H9 (cell line): ENCODE data around the gene SMURF1. TPM values are rescaled to one million over a fixed set of nuclear protein-coding genes. Genes with fewer than 3 reads are reported as not detected.

Experiments used
- DNase-seq: peaks from one replicate; pipeline ENCODE4 v3.0.0-alpha.2; 2017
- H2AFZ ChIP-seq: one replicate; pipeline ENCODE4 v1.6.1; 2013; ENCODE audit warnings: mild to moderate bottlenecking, low read length, control low read depth, moderate library complexity
- H2AK5ac ChIP-seq: 2 replicates; pipeline ENCODE4 v1.6.1; 2013; ENCODE audit warnings: low read length, control low read depth, mixed read lengths; ENCODE audit not compliant: insufficient read length
- H2BK120ac ChIP-seq: one replicate; pipeline ENCODE4 v1.6.1; 2013; ENCODE audit warnings: low read depth, mild to moderate bottlenecking, low read length, control low read depth, inconsistent platforms; ENCODE audit not compliant: poor library complexity, severe bottlenecking
- H2BK12ac ChIP-seq: 2 replicates; pipeline ENCODE4 v1.6.1; 2013; ENCODE audit warnings: low read length, control low read depth, mixed read lengths, low read depth; ENCODE audit not compliant: insufficient read length
- H2BK15ac ChIP-seq: 2 replicates; pipeline ENCODE4 v1.6.1; 2013; ENCODE audit warnings: low read depth, low read length, control low read depth
- H2BK20ac ChIP-seq: one replicate; pipeline ENCODE4 v1.6.1; 2013; ENCODE audit warnings: low read depth, mild to moderate bottlenecking, low read length, control low read depth, inconsistent platforms; ENCODE audit not compliant: poor library complexity, severe bottlenecking
- H2BK5ac ChIP-seq: 2 replicates; pipeline ENCODE4 v1.6.1; 2013; ENCODE audit warnings: low read length, control low read depth, mixed read lengths; ENCODE audit not compliant: insufficient read length
- H3K14ac ChIP-seq: 2 replicates; pipeline ENCODE4 v1.6.1; 2013; ENCODE audit warnings: low read length, control low read depth; ENCODE audit not compliant: insufficient read depth
- H3K18ac ChIP-seq: 2 replicates; pipeline ENCODE4 v1.6.1; 2013; ENCODE audit warnings: low read depth, mild to moderate bottlenecking, mixed read lengths, low read length, control low read depth; ENCODE audit not compliant: insufficient read length
- H3K23ac ChIP-seq: 2 replicates; pipeline ENCODE4 v1.6.1; 2013; ENCODE audit warnings: low read length, control low read depth, mixed read lengths, low read depth; ENCODE audit not compliant: insufficient read length
- H3K23me2 ChIP-seq: 2 replicates; pipeline ENCODE4 v1.6.1; 2013; ENCODE audit warnings: low read depth, mild to moderate bottlenecking, mixed read lengths, low read length, control low read depth; ENCODE audit not compliant: insufficient read length, poor library complexity, severe bottlenecking
- H3K27ac ChIP-seq: 2 replicates; pipeline ENCODE4 v1.5.1; 2013; ENCODE audit warnings: low read length, control low read depth, mixed read lengths, low read depth; ENCODE audit not compliant: insufficient read length
- H3K27me3 ChIP-seq: 2 replicates; pipeline ENCODE4 v1.6.1; 2013; ENCODE audit warnings: low read length, control low read depth, inconsistent platforms; ENCODE audit not compliant: insufficient read depth
- H3K4ac ChIP-seq: 2 replicates; pipeline ENCODE4 v1.6.1; 2013; ENCODE audit warnings: low read depth, mild to moderate bottlenecking, control low read depth, inconsistent platforms, low read length, moderate library complexity
- H3K4me1 ChIP-seq: 2 replicates; pipeline ENCODE4 v1.6.1; 2013; ENCODE audit warnings: low read length, control low read depth, inconsistent platforms; ENCODE audit not compliant: insufficient read depth
- H3K4me2 ChIP-seq: 2 replicates; pipeline ENCODE4 v1.6.1; 2013; ENCODE audit warnings: low read length, control low read depth, mixed read lengths; ENCODE audit not compliant: insufficient read length, insufficient read depth
- H3K56ac ChIP-seq: 2 replicates; pipeline ENCODE4 v1.6.1; 2013; ENCODE audit warnings: low read depth, mild to moderate bottlenecking, mixed read lengths, low read length, control low read depth; ENCODE audit not compliant: insufficient read length
- H3K79me1 ChIP-seq: 2 replicates; pipeline ENCODE4 v1.6.1; 2013; ENCODE audit warnings: low read depth, mild to moderate bottlenecking, moderate library complexity, low read length, control low read depth, inconsistent platforms; ENCODE audit not compliant: insufficient read depth, poor library complexity, severe bottlenecking
- H3K79me2 ChIP-seq: 2 replicates; pipeline ENCODE4 v1.6.1; 2013; ENCODE audit warnings: low read length, control low read depth, inconsistent platforms; ENCODE audit not compliant: insufficient read depth
- H3K9ac ChIP-seq: 2 replicates; pipeline ENCODE4 v1.6.1; 2013; ENCODE audit warnings: low read length, control low read depth, mixed read lengths; ENCODE audit not compliant: insufficient read length; ENCODE audit errors: extremely low read depth
- H3K9me3 ChIP-seq: one replicate; pipeline ENCODE4 v1.6.1; 2013; ENCODE audit warnings: low read depth, low read length, inconsistent platforms; ENCODE audit not compliant: control insufficient read depth
- H3T11ph ChIP-seq: one replicate; pipeline ENCODE4 v1.6.1; 2013; ENCODE audit warnings: mild to moderate bottlenecking, low read length, control low read depth, inconsistent platforms
- H4K20me1 ChIP-seq: one replicate; pipeline ENCODE4 v1.6.1; 2013; ENCODE audit not compliant: control insufficient read depth, insufficient read length, insufficient read depth
- H4K5ac ChIP-seq: 2 replicates; pipeline ENCODE4 v1.6.1; 2013; ENCODE audit warnings: low read depth, mild to moderate bottlenecking, mixed read lengths, low read length, control low read depth; ENCODE audit not compliant: insufficient read length
- H4K8ac ChIP-seq: replicated peaks from 2 replicates; pipeline ENCODE4 v1.6.1; 2013; ENCODE audit warnings: low read length, control low read depth, mixed read lengths, low read depth; ENCODE audit not compliant: insufficient read length
- H4K91ac ChIP-seq: 2 replicates; pipeline ENCODE4 v1.6.1; 2013; ENCODE audit warnings: low read depth, mild to moderate bottlenecking, moderate library complexity, mixed read lengths, low read length, control low read depth; ENCODE audit not compliant: insufficient read length
- H3K27ac Mint-ChIP-seq, 3 experiments: 2 replicates in 2 of 3; 3 replicates in 1 of 3; pipeline ENCODE4 v1.8.0; 2020 to 2021; ENCODE audit warnings: mixed read lengths in 3 of 3, mild to moderate bottlenecking in 1 of 3, moderate library complexity in 1 of 3
- H3K27me3 Mint-ChIP-seq: 2 replicates; pipeline ENCODE4 v1.8.0; 2021; ENCODE audit warnings: low read depth, mild to moderate bottlenecking, moderate library complexity, mixed read lengths
- H3K36me3 Mint-ChIP-seq, 3 experiments: 2 replicates in 2 of 3; 3 replicates in 1 of 3; pipeline ENCODE4 v1.8.0; 2020 to 2021; ENCODE audit warnings: low read depth in 3 of 3, mixed read lengths in 3 of 3; ENCODE audit not compliant: insufficient read depth in 1 of 3
- H3K4me1 Mint-ChIP-seq, 2 experiments: 2 replicates each; pipeline ENCODE4 v1.8.0; 2020; ENCODE audit warnings: mixed read lengths in 2 of 2
- H3K4me3 Mint-ChIP-seq, 2 experiments: 2 replicates in 1 of 2; 3 replicates in 1 of 2; pipeline ENCODE4 v1.8.0; 2020 to 2021; ENCODE audit warnings: mild to moderate bottlenecking in 2 of 2, mixed read lengths in 2 of 2, moderate library complexity in 1 of 2
- H3K9me3 Mint-ChIP-seq, 2 experiments: 2 replicates in 1 of 2; 3 replicates in 1 of 2; pipeline ENCODE4 v1.8.0; 2020; ENCODE audit warnings: mild to moderate bottlenecking in 2 of 2, mixed read lengths in 2 of 2, moderate library complexity in 1 of 2
- CTCF ChIP-seq: fragments of 200-600 bp; sonication (generic); conservative IDR thresholded peaks from 3 replicates; pipeline ENCODE4 v1.8.0; 2021; ENCODE audit warnings: antibody characterized with exemption, mild to moderate bottlenecking
- WGBS: extraction: QIAGEN DNeasy Blood & Tissue Kit; methylation state at CpG from one replicate; pipeline ENCODE4 v1.1.7; 2013; ENCODE audit warnings: missing lambda C conversion rate, low lambda C conversion rate, mixed read lengths; ENCODE audit not compliant: insufficient read length; ENCODE audit errors: extremely low coverage; 5-methylcytosine and 5-hydroxymethylcytosine counted together
- total RNA-seq: library from RNA; stranded (reverse); gene quantifications from 2 replicates; pipeline ENCODE4 v1.2.1, GENCODE V29; 2021

SMURF1 gene
- total RNA-seq, 1 experiment from 2014 or later, result 29.4 TPM

DNA sequence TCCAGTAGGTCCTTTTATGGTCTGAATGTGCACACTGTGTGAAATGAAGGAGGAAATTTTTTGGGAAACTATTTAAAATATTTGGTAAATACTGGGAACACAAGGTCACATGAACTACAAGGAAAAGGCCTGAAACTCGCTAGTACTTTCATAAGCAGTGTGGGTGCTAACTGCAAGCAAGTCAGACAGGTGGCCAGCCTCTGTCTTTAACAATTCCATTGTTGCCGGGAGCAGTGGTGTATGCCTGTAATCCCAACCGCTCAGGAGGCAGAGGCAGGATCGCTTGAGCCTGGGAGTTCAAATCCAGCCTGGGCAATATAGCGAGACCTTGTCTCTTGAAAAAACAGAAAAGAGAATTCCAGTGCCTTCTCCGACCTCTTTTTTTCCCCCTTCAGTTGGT is 37.5 kb downstream of the SMURF1 start:
- H3K27me3 ChIP-seq, result no peaks in the 10 kb centered on the region
- H4K20me1 ChIP-seq, result no peaks in the 10 kb centered on the region
- WGBS, result no CpG with 5 or more reads among the region's 6 CpGs

More for the DNA sequence above, 37.5 kb downstream of the SMURF1 start:
- no peaks in the 10 kb centered on the region for H3K27me3 Mint-ChIP-seq
- Histone ChIP-seq H2BK5ac (no peak overlapping the region), H4K5ac (no peak overlapping the region), H3K27ac (no peak overlapping the region), H3K56ac (no peak overlapping the region), H2BK15ac (no peak overlapping the region), H3K4me1 (peaks cover 5% of the 10 kb centered on the region), H3K4ac (no peak overlapping the region), H3K79me2 (peaks cover 16% of the 10 kb centered on the region; the same call in 1 of the 2 replicates), H3K9me3 (no peaks in the 10 kb centered on the region), H3K9ac (no peak overlapping the region), H3K23ac (no peak overlapping the region), H3T11ph (no peak overlapping the region), H2BK120ac (no peak overlapping the region), H2AK5ac (no peak overlapping the region), H3K14ac (no peak overlapping the region), H2BK20ac (no peak overlapping the region), H2AFZ (no peak overlapping the region), H3K4me2 (no peak overlapping the region), H3K23me2 (no peaks in the 10 kb centered on the region), H2BK12ac (no peak overlapping the region), H4K91ac (no peak overlapping the region), H3K79me1 (peaks cover 3% of the 10 kb centered on the region), H4K8ac (no peak overlapping the region), H3K18ac (peak overlapping the region; percentile 7)
- H3K4me3 Mint-ChIP-seq, result no peak overlapping the region
- no peak for DNase-seq
- no peaks in the 10 kb centered on the region for H3K36me3 Mint-ChIP-seq
- no peaks in the 10 kb centered on the region for H3K9me3 Mint-ChIP-seq
- peaks cover 40 to 42% of the 10 kb centered on the region in 2 experiments for H3K4me1 Mint-ChIP-seq
- TF ChIP-seq CTCF, result no peak
- peak overlapping the region in 1 of 3 experiments; percentile 27; a peak in 2 of 7 replicates for H3K27ac Mint-ChIP-seq
